ENCODE results near the gene CDKAL1.

CDKAL1 gene

DNA sequence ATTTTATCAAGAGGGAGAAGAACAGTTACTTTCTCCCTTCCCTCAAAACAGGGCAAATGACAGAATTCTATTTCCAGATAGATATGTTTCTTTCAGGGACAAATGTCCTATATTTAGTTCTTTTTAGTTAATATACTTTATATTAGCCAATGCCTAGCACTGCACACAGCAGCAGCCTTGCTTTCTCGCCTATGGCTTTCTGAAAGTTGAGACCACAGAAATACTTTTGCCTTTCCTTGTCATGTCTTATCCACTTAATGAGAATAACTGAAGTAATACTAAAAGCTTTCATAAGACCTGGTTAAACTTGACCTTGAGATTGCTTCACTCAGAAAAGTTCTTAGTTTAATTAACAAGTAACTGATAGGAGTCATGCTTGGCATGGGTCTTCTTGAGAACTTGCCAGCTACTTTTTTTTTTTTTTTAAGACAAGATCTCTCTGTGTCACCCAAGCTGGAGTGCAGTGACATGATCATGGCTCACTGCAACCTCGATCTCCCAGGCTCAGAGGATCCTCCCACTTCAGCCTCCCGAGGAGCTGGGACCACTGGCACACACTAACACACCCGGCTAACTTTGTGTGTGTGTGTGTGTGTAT, 159.3 kb downstream of the CDKAL1 start:
- Histone ChIP-seq H3K4me3 (ENCODE audit: low read depth, low read length) (no peak overlapping the region), H3K36me3 (no peaks in the 10 kb centered on the region), H3K4me1 (peaks cover 7% of the 10 kb centered on the region; the same call in 1 of the 2 replicates), H3K9me3 (no peaks in the 10 kb centered on the region), H3K27me3 (no peaks in the 10 kb centered on the region)
- TF ChIP-seq CTCF (IDR thresholded peaks at IDR 0.05; ENCODE audit: low read depth, low read length), result no peak
- no peak for DNase-seq

- no peak for DNase-seq
- H3K27me3 ChIP-seq, result no peaks in the 10 kb centered on the region
- no peaks in the 10 kb centered on the region for H3K36me3 ChIP-seq
- H3K4me1 ChIP-seq, result peaks cover 4% of the 10 kb centered on the region; the same call in 1 of the 2 replicates
- H3K9me3 ChIP-seq, result no peaks in the 10 kb centered on the region
- no peak overlapping the region for H3K4me3 ChIP-seq (ENCODE audit: low read depth, low read length)
- TF ChIP-seq CTCF (IDR thresholded peaks at IDR 0.05; ENCODE audit: low read depth, low read length), result no peak
Observed at GRCh38 chr6:20696676-20697075, 162.4 kb downstream of the CDKAL1 start.

GRCh38 chr6:20698675-20699074, 164.4 kb downstream of the CDKAL1 start:
- no peak overlapping the region for H3K4me3 ChIP-seq (ENCODE audit: low read depth, low read length)
- no peaks in the 10 kb centered on the region for H3K36me3 ChIP-seq
- TF ChIP-seq CTCF (IDR thresholded peaks at IDR 0.05; ENCODE audit: low read depth, low read length), result no peak
- no peaks in the 10 kb centered on the region for H3K9me3 ChIP-seq
- H3K27me3 ChIP-seq, result no peaks in the 10 kb centered on the region
- DNase-seq, result no peak
- peaks cover 4% of the 10 kb centered on the region; the same call in 1 of the 2 replicates for H3K4me1 ChIP-seq

GRCh38 chr6:20699402-20699801, 165.1 kb downstream of the CDKAL1 start:
- DNase-seq, result no peak
- Histone ChIP-seq H3K27me3 (no peaks in the 10 kb centered on the region), H3K4me1 (peaks cover 5% of the 10 kb centered on the region), H3K9me3 (no peaks in the 10 kb centered on the region), H3K36me3 (no peaks in the 10 kb centered on the region), H3K4me3 (ENCODE audit: low read depth, low read length) (no peak overlapping the region)
- no peak for TF ChIP-seq CTCF (IDR thresholded peaks at IDR 0.05; ENCODE audit: low read depth, low read length)

DNA sequence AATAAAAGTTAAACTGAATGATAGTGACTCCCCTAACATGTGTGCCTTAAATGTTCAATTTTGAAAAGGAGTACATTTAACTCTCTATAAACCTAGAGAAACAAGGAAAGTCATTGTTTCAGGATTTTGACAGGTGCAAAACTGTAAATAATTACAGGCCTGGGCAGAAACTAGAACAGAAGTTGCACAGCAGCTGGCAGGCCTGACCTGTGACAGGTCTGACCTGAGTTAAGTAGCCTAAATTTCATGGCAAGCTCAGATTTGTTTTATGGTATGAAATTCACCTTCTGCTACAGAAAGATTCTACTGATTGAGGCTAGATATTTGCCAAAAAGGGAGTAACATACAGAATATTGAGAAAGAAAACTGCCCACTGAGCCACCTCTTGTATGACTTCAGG, 166.1 kb downstream of the CDKAL1 start:
- TF ChIP-seq CTCF (IDR thresholded peaks at IDR 0.05; ENCODE audit: low read depth, low read length), result no peak
- Histone ChIP-seq H3K4me1 (peaks cover 8% of the 10 kb centered on the region), H3K4me3 (ENCODE audit: low read depth, low read length) (no peak overlapping the region), H3K27me3 (no peaks in the 10 kb centered on the region), H3K9me3 (no peaks in the 10 kb centered on the region), H3K36me3 (no peaks in the 10 kb centered on the region)
- no peak for DNase-seq

GRCh38 chr6:20702366-20702765, 168.1 kb downstream of the CDKAL1 start:
- no peak for DNase-seq
- Histone ChIP-seq H3K4me3 (ENCODE audit: low read depth, low read length) (no peak overlapping the region), H3K9me3 (no peaks in the 10 kb centered on the region), H3K36me3 (no peaks in the 10 kb centered on the region), H3K4me1 (peaks cover 19% of the 10 kb centered on the region), H3K27me3 (no peaks in the 10 kb centered on the region)
- TF ChIP-seq CTCF (IDR thresholded peaks at IDR 0.05; ENCODE audit: low read depth, low read length), result no peak

All from BE2C (cell line).